GM19452 (cell line): ENCODE results near the gene GPR18.

Source experiments
- ATAC-seq: cut with Tn5 transposase; IDR thresholded peaks from one replicate; pipeline ENCODE4 v1.9.1; 2021; ENCODE audit not compliant: unreplicated experiment

GPR18 gene

DNA sequence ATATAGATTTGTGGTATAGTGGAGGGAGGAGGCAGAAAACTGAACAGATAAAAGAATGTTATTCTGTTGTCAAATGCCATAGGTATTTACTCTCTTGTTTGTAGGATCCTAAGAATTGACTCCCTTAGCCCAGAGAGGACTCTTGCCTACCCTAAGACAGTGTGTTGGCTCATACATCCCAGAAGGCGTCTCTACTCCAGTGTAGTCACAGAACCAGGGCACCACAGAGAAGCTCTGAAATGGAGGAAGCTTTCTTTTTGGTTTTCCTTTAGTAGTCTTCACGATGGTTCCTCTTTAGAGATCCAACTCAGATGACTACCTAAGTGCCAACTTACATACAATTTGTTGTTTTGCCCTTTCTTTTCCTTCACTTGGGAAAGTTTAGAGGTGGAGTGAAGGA lies 35.0 kb upstream of the GPR18 start:
- no peak for ATAC-seq

DNA sequence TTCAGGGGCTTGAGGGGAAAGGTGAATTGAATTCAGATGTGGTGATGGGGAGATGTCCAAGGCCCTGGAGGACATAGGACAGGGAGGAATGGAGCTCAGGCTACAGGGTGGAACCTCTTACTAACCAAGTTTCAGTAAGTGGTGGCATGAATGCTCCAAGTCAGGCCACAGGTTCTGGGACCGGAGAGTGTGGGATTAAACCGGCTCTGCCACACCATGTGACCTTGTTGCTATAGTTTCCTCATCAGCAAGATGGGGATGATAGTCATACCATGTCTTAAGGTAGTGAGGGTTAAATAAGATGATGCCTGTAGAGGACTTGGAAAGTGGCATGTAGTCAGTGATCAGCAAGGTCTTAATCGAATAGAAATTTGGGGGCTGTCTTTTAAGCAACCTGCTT lies 32.7 kb upstream of the GPR18 start:
- no peak for ATAC-seq

DNA sequence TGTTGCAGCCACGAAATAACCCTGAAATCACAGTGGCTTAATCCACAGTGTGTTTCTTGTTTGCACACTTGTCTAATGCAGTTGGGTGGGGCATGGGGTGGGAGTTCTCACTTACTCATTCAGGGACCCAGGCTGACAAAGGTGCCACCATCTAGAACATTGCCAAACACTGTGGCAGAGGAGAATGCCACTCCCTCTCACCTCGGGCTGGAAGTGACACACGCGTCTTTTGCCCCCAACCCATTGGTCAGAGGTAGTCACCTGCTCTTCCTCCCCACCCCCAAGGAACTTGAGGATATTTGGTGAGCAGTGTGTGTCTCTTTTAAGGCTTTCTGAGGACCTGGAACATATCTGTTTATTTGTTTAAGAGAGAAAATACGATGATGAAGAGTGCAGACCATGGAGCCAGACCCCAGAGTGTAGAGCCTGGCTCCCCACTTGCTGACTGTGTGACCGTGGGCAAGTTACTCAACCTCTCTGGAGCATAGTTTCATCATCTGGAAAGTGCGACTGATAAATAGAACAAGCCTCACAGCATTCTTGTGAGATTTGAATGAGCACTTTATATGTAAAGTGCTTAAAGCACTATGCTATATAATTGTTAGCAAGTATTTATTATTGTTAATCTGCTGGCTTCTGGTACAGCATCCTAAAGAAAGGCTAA lies 31.6 kb upstream of the GPR18 start:
- ATAC-seq, result no peak

DNA sequence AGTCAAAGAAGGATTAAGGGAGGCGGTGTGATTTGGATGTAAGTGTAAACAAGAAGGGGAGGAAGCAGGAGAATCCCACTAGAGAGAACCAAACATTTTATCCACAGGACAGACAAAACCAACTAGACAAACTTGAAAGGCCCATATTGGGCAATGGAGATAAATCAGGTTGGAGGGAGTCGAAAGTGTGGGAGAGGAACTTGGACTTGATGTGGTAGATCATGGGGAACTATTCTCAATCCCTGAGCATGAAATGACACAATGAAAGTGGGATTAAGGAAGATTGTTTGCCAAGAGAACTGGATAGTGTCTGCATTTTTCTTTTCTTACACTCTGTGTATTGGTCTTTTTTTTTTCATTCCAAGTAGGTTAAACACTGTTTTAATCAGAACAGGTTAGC lies 31.1 kb upstream of the GPR18 start:
- no peak for ATAC-seq

DNA sequence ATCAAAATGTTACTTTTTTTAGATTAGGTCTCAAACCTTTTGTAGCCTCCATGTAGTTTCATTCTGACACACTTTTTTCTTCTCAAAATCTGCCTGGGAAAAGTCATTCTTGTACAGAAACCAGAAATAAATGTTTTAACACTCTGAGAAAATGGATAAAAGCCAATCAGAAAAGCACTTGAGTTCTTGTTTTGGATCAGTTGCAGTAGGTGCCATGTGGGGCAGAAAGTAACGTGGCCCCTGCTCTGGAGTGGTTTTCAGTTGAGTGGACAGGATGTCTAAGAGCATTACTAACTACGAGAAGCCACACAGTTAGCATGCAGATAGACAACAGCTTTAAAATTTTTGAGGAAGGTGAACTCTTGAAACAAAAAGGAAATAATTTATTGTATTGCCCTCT lies 29.9 kb upstream of the GPR18 start:
- ATAC-seq, result peak; percentile 87

DNA sequence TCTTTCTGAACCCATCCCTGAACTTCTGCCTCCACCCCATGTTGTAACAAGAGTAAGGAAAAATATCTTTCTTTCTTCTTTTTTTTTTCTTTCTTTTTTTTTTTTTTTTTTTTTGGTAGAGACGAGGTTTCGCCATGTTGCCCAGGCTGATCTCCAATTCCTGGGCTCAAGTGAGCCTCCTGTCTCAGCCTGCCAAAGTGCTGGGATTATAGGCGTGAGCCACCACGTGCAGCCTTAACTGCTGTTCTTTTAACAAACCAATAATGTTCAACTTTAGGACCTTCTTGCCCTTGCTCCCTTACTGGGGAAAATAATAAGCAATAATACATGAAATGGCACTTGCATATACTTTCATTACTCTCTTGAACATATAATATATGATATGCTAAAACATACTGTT lies 29.4 kb upstream of the GPR18 start:
- no peak for ATAC-seq

DNA sequence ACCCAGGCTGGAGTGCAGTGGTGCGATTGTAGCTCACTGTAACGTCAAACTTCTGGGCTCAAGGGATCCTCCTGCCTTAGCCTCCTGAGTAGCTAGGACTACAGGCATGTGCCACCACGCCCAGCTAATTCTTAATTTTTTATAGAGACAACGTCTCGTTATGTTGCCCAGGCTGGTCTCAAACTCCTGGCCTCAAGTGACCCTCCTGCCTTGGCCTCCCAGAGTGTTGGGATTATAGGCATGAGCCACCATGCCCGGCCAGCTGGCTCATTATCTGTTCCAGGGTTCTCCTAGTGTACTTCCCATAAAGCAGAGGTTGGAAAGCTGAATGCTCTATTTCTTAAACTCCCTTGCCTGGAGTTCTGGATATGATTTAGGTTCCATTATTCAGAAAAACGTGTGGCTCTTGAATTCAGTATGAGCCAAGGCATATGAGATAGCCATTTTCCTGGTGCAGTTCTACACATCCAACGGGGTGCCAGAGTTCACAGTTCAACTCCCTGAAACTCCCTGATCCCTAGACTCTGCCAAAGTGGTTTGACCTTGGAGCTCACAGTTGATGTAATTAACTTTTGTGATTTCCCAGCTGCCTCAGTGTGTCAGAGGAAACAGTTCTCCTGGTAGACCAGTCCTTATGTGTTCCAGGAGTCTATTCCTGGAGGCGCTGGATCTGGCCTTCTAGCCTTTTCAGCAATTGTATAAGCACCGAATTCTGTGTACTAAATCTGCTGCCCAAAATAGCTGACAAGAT lies 27.4 kb upstream of the GPR18 start:
- no peak for ATAC-seq

DNA sequence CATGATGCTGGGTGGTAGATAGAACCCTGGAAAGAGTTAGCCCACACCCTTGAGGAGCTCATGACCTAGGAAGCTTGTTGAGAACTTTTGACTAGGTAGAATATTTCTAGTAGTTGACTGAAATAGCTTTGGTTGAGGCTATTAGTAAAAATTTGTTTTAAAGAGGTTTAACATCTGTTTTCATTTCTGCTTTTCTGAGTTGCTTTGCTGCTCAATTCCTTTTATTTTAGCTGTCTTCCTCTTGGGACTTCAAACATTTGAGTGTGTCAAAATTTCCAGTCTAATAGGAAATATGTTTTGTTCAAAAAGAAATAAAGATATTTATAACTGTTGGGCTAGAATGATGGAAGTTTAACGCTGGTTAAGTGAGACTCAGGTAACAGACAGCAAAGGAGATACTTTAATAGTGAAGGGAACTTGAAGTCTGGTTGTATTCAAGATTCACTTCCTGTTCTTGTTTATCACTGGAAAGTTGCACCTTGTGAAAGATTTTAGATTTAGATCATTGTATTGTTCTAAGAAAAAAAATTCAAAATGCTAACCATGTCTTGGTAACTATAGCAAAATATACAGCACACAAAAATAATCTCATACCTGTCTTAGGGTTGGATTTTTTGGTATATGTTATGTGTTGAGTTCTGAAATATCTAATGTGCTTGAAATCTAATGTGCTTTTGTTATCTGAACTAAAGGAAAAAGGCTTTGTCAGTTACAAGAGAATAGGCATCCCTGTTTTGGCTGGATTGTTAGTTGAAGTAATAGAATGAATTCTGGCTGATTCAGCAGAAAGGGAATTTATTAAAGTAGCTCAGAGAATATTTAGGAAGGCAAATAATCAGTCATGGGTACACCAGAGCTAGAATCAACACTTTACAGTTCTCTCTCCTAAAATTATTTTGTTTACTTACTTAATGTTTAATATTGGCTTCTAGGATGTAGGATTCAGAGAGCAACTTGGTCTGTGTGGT lies 24.4 kb upstream of the GPR18 start:
- ATAC-seq, result peak; percentile 65

DNA sequence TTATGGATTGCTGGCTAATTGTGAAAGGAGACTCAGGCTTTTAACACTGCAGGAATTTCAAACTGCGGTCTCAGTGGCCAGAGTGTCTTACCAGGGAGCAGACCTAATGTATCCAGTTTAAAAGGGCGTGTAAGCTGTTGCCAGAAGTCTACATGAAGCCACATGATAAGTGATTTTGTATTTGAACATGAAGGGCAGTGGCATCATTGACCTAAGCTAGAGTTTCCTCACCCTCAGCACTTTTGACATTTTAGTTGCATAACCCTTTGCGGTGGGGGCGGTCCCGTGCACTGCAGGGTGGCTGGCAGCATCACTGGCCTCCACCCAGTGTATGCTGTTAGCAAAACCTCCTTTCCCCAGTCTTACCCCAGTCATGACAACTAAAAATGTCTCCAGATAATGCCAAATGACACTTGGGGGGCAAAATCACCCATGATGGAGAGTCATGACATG lies 23.7 kb upstream of the GPR18 start:
- peak; percentile 72 for ATAC-seq

DNA sequence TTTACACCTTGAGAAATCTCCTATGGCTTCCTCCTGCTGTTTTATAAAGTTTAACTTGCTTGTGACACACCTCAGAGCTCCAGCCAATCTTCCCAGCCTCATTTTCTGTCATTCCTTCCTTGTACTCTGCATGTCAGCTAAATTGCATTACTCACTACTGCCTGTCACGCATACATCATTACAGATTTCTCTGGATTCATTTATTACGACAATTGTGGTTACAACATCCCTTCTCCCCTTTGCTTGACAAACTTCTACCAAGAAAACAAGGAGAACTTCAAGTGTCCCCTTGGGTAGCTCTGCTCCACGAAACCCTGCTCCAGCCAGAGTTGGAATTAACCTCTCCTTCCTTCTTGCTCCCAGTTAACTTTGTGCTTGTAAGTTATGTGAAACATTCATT lies 22.0 kb upstream of the GPR18 start:
- no peak for ATAC-seq

DNA sequence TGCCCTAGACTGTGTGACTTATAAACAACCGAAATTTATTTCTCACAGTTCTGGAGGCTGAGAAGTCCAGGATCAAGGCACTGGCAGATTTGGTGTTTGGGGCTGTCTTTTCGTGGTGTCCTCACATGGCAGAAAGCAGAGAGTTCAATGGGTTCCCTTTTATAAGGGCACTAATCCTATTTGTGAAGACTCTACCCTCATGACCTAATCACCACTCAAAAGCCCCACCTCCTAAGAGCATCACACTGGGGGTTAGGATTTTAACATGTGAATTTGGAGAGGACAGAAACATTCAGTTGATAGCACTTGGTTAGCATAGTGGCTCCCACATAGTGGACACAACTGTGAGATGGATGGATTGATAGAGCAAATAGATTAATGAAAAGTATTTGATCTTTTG lies 21.5 kb upstream of the GPR18 start:
- no peak for ATAC-seq

DNA sequence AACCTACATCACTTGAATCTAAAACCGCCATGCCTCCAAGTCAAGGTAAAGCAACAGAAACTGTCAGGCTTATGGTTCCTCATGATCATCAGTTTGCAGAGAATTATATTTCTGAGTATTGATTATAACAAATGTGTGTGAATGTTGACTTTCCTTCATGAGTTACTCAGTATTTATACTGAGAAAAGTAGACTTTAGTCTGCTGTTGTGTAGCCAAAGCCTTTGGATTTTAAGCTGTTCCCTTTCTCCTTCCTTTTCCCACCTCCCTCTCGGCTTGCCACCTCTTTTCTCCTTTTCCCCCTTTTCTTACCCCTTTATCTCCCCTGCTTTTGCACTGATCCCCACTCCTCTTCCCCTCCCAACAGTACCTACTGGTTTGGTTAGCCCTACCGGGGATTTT lies 20.7 kb upstream of the GPR18 start:
- no peak for ATAC-seq

DNA sequence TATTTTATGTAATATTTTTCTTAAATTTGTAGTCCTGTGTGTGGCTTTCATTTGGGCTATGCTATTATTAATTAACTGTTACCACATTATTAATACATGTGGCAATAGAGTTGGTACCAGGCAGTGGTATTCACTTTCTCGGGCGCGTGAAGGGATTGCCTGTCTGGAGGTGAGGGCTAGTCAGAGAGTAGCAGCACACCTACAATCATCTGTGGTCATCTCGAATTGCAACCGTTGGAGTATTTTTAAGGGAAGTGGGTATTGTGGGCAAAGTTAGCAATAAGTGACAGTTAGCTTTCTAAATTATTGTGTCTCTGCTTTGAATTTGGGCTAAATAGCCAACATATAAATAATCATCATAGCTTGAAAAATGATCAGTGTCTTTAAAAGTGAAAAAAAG lies 20.0 kb upstream of the GPR18 start:
- ATAC-seq, result no peak

DNA sequence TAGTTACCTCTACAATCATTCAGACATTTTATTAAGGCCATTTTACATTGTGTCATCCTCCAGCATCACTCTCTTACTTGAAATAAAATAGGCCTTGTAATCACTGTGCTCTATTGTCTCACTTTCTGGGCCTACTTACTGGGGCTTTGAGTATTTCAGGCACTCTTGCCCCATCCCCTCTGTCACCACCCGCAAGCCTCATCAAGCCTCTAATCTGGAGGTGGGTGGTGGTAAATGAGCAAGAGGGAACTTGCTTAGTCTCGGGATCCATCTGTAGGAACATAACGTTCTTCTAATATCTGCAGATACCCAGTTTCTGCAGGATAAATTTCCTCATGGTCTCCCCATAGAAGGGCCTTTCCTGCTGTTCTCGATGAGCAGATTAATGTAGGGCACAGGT lies 19.4 kb upstream of the GPR18 start:
- ATAC-seq, result no peak

DNA sequence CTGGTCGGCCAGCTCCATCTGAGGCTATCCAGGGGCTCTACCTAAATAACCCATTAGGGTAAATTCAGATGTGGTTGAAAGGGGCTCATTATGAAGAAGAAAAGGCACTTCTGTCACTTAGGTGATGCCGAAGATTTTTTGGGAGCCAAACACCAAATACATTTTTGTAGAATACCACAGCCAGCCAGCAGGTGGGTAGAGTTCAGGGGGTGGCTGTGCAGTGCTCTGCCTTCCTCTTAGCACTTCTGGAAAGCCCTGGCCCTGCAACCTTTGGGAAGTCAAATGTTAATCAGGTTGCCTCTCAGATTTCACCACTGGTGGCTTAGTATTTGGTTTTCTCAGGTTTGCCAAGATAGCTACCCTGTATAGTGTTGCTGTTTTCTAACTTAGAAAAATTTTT lies 18.5 kb upstream of the GPR18 start:
- no peak for ATAC-seq

DNA sequence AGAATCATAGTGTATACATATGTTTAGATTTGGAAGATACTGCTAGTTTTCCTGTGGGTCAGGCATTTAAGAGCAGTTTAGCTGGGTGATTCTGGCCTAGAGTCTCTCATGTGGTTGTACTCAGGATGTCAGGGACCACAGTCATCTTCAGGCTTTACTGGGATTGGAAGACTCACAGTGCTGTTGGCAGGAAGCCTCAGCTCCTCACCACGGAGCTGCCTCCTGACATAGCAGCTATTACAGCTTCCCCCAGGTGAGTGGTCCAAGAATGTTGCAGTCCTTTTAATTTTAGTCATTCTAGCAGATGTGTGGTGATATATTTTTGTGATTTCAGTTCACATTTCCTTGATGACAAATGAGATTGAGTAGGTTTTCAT lies 16.9 kb upstream of the GPR18 start:
- ATAC-seq, result no peak

DNA sequence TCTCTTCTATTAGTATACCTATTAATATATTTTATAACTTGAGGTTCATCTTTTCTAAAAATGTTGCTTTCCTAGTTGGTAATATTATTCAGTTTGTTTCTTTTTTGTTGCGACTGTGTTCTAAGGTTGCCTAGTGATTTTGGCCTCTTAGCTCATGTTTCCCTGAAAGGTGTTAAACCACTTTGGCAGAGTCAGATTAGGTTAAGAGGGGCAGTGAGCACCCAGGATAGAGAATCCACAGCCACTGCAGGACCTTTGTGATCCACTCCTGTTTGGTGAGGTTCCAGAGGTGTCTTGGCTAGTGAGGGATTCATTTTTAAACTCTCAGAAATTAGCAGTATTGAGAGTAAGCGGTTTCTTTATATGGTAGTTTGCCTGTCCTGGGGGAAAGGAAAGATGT lies 14.9 kb upstream of the GPR18 start:
- no peak for ATAC-seq

DNA sequence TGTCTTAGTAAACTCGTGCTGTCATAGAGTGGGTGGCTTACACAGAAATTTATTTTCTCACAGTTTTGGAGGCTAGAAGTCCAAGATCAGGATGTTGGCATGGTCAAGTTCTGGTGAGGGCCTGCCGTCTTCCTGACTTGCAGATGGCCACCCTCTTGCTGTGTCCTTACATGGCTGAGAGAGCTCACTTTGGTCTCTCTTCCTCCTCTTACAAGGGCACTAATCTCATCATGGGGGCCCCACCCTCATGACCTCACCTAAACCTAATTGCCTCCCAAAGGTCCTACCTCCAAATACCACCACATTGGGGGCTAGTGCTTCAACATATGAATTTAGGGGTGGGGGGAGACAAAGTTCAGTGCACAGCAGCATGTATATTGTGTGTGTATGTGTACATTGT lies 14.3 kb upstream of the GPR18 start:
- no peak for ATAC-seq

DNA sequence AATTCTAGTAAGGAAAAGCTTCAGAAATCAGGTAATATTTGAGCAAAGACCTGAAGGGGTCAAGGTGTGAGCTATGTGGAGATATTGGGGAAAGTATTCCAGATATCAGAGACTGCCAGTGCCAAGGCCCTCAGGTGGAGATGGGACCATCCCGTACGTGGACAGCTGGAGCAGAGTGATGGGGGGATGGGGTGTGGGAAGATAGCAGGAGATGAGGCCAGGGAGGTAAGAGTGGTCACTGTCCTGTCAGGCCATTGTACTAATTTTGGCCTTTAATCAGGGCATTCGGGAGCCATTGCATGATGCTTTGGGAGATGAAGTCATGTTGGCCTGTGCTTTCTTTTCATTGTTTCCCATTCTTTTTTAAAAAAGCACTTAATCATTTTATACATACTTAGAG lies 13.1 kb upstream of the GPR18 start:
- no peak for ATAC-seq

DNA sequence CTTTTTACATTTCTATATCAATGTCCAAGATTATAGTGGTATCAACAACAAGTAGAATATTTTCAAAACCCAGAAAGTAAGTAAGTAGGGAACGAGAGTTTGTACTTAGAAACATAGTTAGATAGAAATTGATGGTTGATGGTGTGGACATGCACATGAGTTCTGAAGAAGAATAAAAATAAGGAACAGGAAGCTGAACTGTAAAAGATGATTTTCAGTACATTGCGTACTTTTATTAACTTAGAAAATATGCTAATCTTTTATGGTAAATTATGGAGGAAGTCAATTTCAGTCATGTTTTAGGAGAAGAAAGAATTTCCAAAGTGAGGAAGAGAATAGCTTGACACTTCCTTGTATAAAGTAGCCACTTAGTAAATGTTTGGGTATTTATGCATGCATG lies 12.3 kb upstream of the GPR18 start:
- no peak for ATAC-seq

DNA sequence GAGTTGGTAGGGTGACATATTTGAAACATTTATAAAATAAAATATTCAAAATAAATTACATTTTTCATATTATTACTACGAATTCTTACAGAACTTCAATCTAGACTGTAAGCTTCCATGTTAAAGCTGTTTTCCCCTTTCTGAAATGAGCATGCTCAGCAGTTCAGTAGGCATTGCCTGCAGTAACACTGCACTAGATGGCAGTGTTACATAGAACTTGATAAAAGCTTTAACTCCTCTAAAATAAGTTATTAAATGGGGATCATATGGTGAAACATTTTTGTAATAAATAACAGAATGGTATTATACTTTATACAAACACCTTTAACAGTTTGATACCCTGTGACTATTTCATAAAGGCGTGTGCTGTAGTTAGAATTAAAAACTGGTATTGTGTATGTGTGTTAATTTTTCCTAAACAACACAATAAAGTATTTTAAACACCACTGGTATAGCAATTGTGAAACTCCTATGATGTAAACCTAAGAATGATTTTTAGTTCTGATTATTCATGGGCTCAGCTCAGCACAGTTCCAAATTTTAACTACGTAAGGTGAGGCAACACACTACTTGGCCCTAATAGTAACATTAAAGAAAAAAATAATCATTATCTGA lies 11.6 kb upstream of the GPR18 start:
- ATAC-seq, result peak; percentile 75
